ENCODE data around the gene CCDC8.

DNA sequence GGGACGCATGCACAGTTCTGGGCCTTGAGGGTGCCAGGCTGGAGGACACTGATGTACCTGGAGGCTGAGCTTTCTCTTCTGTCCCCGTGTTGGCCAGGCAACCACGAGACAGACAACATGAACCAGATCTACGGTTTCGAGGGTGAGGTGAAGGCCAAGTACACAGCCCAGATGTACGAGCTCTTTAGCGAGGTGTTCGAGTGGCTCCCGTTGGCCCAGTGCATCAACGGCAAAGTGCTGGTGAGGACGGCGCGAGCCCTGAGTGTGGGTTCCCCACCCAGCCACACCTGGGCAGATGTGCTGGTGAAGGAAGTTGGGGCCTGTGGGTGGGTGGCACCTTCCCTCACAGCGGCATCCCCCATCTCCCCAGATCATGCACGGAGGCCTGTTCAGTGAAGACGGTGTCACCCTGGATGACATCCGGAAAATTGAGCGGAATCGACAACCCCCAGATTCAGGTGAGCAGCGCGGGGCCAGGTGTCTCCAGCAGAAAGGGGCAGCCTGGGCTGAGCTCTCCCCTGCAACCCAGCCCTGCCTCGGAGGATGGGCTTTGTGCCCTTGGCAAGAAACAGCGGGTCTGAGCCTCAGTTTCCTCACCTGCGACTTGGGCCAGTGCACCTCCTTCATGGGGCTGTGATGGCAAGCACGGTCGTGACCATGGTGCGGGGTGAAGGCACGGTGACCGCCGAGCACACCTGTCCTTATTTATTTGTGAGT is 26.2 kb downstream of the CCDC8 start:
- TF ChIP-seq MAX (IDR thresholded peaks at IDR 0.05) (no peak), RCOR1 (IDR thresholded peaks at IDR 0.05; ENCODE audit: low read depth, low read length) (no peak), TP53 (CRISPR knock-in tag; IDR thresholded peaks at IDR 0.05) (no peak), NFE2L2 (conservative IDR thresholded peaks at IDR 0.05; ENCODE audit: low read length) (no peak), REST (IDR thresholded peaks at IDR 0.05) (no peak), POLR2A (IDR thresholded peaks at IDR 0.05; ENCODE audit: low read length) (no peak), PHF8 (IDR thresholded peaks at IDR 0.05; ENCODE audit: borderline replicate concordance, low read depth) (no peak), ZFP36 (IDR thresholded peaks at IDR 0.05; ENCODE audit: borderline replicate concordance, partially characterized antibody) (no peak), KDM1A (IDR thresholded peaks at IDR 0.05; ENCODE audit: low read depth) (no peak), BHLHE40 (IDR thresholded peaks at IDR 0.05; ENCODE audit: low read depth, low read length) (no peak), ZNF302 (CRISPR knock-in tag; IDR thresholded peaks at IDR 0.05) (no peak)
- TF ChIP-seq, protein P1, sequence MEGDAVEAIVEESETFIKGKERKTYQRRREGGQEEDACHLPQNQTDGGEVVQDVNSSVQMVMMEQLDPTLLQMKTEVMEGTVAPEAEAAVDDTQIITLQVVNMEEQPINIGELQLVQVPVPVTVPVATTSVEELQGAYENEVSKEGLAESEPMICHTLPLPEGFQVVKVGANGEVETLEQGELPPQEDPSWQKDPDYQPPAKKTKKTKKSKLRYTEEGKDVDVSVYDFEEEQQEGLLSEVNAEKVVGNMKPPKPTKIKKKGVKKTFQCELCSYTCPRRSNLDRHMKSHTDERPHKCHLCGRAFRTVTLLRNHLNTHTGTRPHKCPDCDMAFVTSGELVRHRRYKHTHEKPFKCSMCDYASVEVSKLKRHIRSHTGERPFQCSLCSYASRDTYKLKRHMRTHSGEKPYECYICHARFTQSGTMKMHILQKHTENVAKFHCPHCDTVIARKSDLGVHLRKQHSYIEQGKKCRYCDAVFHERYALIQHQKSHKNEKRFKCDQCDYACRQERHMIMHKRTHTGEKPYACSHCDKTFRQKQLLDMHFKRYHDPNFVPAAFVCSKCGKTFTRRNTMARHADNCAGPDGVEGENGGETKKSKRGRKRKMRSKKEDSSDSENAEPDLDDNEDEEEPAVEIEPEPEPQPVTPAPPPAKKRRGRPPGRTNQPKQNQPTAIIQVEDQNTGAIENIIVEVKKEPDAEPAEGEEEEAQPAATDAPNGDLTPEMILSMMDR (IDR thresholded peaks at IDR 0.05) = no peak

Measured in A549 (cell line).